CD4-positive, alpha-beta T cell (primary cell): ENCODE results near the gene PREP. TPM values are rescaled to one million over a fixed set of nuclear protein-coding genes. Genes with fewer than 3 reads are reported as not detected.

ENCODE experiments used
- ATAC-seq: fragments of 200-7000 bp; cut with Tn5 transposase; one replicate; pipeline ENCODE4 v1.10.0; 2022; ENCODE audit warnings: mild to moderate bottlenecking; ENCODE audit not compliant: poor library complexity
- CTCF ChIA-PET: fragments of 350-600 bp; sonication (Branson Sonifier 250); formaldehyde crosslinking; loops from one replicate; lab custom pipeline; 2021; ENCODE audit warnings: antibody characterized with exemption, inconsistent platforms; lab: Charles Lee
- POLR2A ChIA-PET: fragments of 350-600 bp; sonication (Branson Sonifier 250); formaldehyde crosslinking; loops from one replicate; lab custom pipeline; 2021; ENCODE audit warnings: antibody characterized with exemption, inconsistent platforms; lab: Charles Lee
- DNase-seq, 14 experiments: peaks; one replicate each; pipeline ENCODE4 v3.0.0-alpha.2; 2013 to 2020; ENCODE audit warnings: mixed read lengths in 2 of 14
- H3K27ac ChIP-seq, 2 donors: one replicate each; pipeline versions ENCODE4 v1.5.1 to v1.7.0; 2013; ENCODE audit warnings: low read length in 2 of 2, low read depth in 1 of 2, mild to moderate bottlenecking in 1 of 2
- H3K27me3 ChIP-seq, 2 experiments: 1 replicate in 1 of 2; 2 replicates in 1 of 2; pipeline versions ENCODE4 v1.6.1 to v1.7.0; 2013; ENCODE audit warnings: low read length in 2 of 2, control low read depth in 1 of 2, mild to moderate bottlenecking in 1 of 2, moderate library complexity in 1 of 2; ENCODE audit not compliant: insufficient read depth in 2 of 2, control insufficient read depth in 1 of 2
- H3K36me3 ChIP-seq: one replicate; pipeline ENCODE4 v1.6.1; 2013; ENCODE audit warnings: low read length, control low read depth; ENCODE audit not compliant: insufficient read depth
- H3K4me1 ChIP-seq: one replicate; pipeline ENCODE4 v1.6.1; 2013; ENCODE audit warnings: low read length, control low read depth; ENCODE audit not compliant: insufficient read depth
- H3K4me3 ChIP-seq: one replicate; pipeline ENCODE4 v1.5.1; 2013; ENCODE audit warnings: mild to moderate bottlenecking, low read length, moderate library complexity
- H3K9me3 ChIP-seq, 2 experiments: 1 replicate in 1 of 2; 2 replicates in 1 of 2; pipeline versions ENCODE4 v1.6.1 to v1.7.0; 2013; ENCODE audit warnings: low read length in 2 of 2, mild to moderate bottlenecking in 2 of 2, control low read depth in 1 of 2, moderate library complexity in 1 of 2; ENCODE audit not compliant: control insufficient read depth in 1 of 2, insufficient read depth in 1 of 2
- H3K27ac Mint-ChIP-seq: one replicate; pipeline ENCODE4 v1.8.0; 2020; ENCODE audit warnings: mixed read lengths
- H3K27me3 Mint-ChIP-seq: one replicate; pipeline ENCODE4 v1.8.0; 2021; ENCODE audit warnings: mixed read lengths
- H3K36me3 Mint-ChIP-seq: one replicate; pipeline ENCODE4 v1.8.0; 2021; ENCODE audit warnings: low read depth, mixed read lengths
- H3K4me1 Mint-ChIP-seq: one replicate; pipeline ENCODE4 v1.8.0; 2021; ENCODE audit warnings: low read depth, mixed read lengths
- H3K4me3 Mint-ChIP-seq: one replicate; pipeline ENCODE4 v1.8.0; 2020; ENCODE audit warnings: mild to moderate bottlenecking, mixed read lengths
- H3K9me3 Mint-ChIP-seq: one replicate; pipeline ENCODE4 v1.8.0; 2020; ENCODE audit warnings: mixed read lengths
- CTCF ChIP-seq: fragments of 200-600 bp; IDR thresholded peaks from one replicate; pipeline ENCODE4 v1.8.0; 2022; ENCODE audit warnings: antibody characterized with exemption, mild to moderate bottlenecking
- intact Hi-C, 2 experiments: fragments of 100-400 bp; cut with DNase I in 1 of 2; cut with micrococcal nuclease in 1 of 2; formaldehyde crosslinking; loops; one replicate each; pipeline versions ENCODE4 v1.15.1 to v1.9.0; 2023 to 2025; cut with DNase I, micrococcal nuclease
- total RNA-seq, 174 experiments: library from RNA in 2 of 174; stranded (reverse) in 2 of 174; gene quantifications; one replicate each; pipeline ENCODE4 v1.2.3 and lab custom pipeline; 2021 to 2026

Gene PREP
- total RNA-seq, 2 experiments from 2014 or later: 14.9 to 15.6 TPM

GRCh38 chr6:105321207-105321606, 81.7 kb downstream of the PREP start:
- Histone ChIP-seq H3K4me1 (no peaks in the 10 kb centered on the region), H3K9me3 (no peaks in the 10 kb centered on the region), H3K36me3 (peaks cover 68% of the 10 kb centered on the region), H3K27ac (no peak overlapping the region), H3K27me3 (no peaks in the 10 kb centered on the region), H3K4me3 (no peak overlapping the region)
- no peak for DNase-seq
- ATAC-seq: no peak
- peaks cover 92% of the 10 kb centered on the region for H3K36me3 Mint-ChIP-seq
- no peak overlapping the region for H3K27ac Mint-ChIP-seq
- H3K4me3 Mint-ChIP-seq: no peak overlapping the region
- H3K4me1 Mint-ChIP-seq: no peaks in the 10 kb centered on the region
- H3K27me3 Mint-ChIP-seq: no peaks in the 10 kb centered on the region
- no peak for TF ChIP-seq CTCF
- CTCF ChIA-PET: no interaction called here
- intact Hi-C loops: no loop called here
- POLR2A ChIA-PET: no interaction called here
- no peaks in the 10 kb centered on the region for H3K9me3 Mint-ChIP-seq

- ATAC-seq (no peak), DNase-seq (no peak)
- Mint-ChIP-seq H3K4me1 (no peaks in the 10 kb centered on the region), H3K36me3 (peaks cover 92% of the 10 kb centered on the region), H3K27ac (no peak overlapping the region), H3K9me3 (no peaks in the 10 kb centered on the region), H3K27me3 (no peaks in the 10 kb centered on the region), H3K4me3 (no peak overlapping the region)
- Histone ChIP-seq H3K27ac (no peak overlapping the region), H3K4me1 (no peaks in the 10 kb centered on the region), H3K27me3 (no peaks in the 10 kb centered on the region), H3K9me3 (no peaks in the 10 kb centered on the region), H3K36me3 (peaks cover 69% of the 10 kb centered on the region), H3K4me3 (no peak overlapping the region)
- intact Hi-C loops: no loop called here
- CTCF ChIA-PET: no interaction called here
- no peak for TF ChIP-seq CTCF
- POLR2A ChIA-PET: no interaction called here
Observed at GRCh38 chr6:105320765-105321164, 82.1 kb downstream of the PREP start.

- Histone ChIP-seq H3K36me3 (peaks cover 68% of the 10 kb centered on the region), H3K27ac (no peak overlapping the region), H3K9me3 (no peaks in the 10 kb centered on the region), H3K4me1 (no peaks in the 10 kb centered on the region), H3K4me3 (no peak overlapping the region), H3K27me3 (no peaks in the 10 kb centered on the region)
- no peak for ATAC-seq
- Mint-ChIP-seq H3K4me1 (no peaks in the 10 kb centered on the region), H3K27me3 (no peaks in the 10 kb centered on the region), H3K4me3 (no peak overlapping the region), H3K36me3 (peaks cover 92% of the 10 kb centered on the region), H3K9me3 (no peaks in the 10 kb centered on the region), H3K27ac (no peak overlapping the region)
- intact Hi-C loops: no loop called here
- POLR2A ChIA-PET: no interaction called here
- no peak for DNase-seq
- CTCF ChIA-PET: no interaction called here
- TF ChIP-seq CTCF: no peak
Observed at GRCh38 chr6:105320271-105320670, 82.6 kb downstream of the PREP start.
